Vagina (tissue), 2 donors: Measurements from ENCODE around the gene TERT.
"Not testable (repeated sequence)": the region's sequence is repeated elsewhere in the genome, so short reads cannot be mapped to it uniquely, and the experiment has no call there.

Experiments
- CTCF ChIP-seq, 3 experiments: fragments of 450-650 bp in 2 of 3; fragments of 200-600 bp in 1 of 3; sonication (generic) in 1 of 3; IDR thresholded peaks; one replicate each; pipeline ENCODE4 v1.5.1; 2017 to 2019; ENCODE audit warnings: antibody characterized with exemption in 3 of 3, mild to moderate bottlenecking in 2 of 3, moderate library complexity in 2 of 3
- POLR2A ChIP-seq, 2 donors: fragments of 450-650 bp; IDR thresholded peaks; one replicate each; pipeline ENCODE4 v1.6.1; 2017; ENCODE audit warnings: antibody characterized with exemption in 2 of 2, mild to moderate bottlenecking in 2 of 2, moderate library complexity in 2 of 2

GRCh38 chr5:1267464-1267863, 27.4 kb downstream of the TERT start:
- not testable (repeated sequence) for TF ChIP-seq CTCF, POLR2A (IDR thresholded peaks at IDR 0.05)
